HepG2 (cell line): ENCODE measurements around the gene SLC6A8. TPM values are rescaled to one million over a fixed set of nuclear protein-coding genes. Genes with fewer than 3 reads are reported as not detected.
A peak's percentile ranks its signal among the peaks of the same experiment; 100 is the strongest.

Experiments used
- BORCS8-MEF2B ChIP-seq: sonication (generic); formaldehyde crosslinking; IDR thresholded peaks from 2 replicates; pipeline ENCODE4 v1.8.0; 2022; ENCODE audit warnings: mild to moderate bottlenecking, missing genetic modification reagents
- BRD4 ChIP-seq: sonication (generic); formaldehyde crosslinking; IDR thresholded peaks from 2 replicates; pipeline ENCODE4 v1.4.0; 2020; ENCODE audit warnings: missing genetic modification reagents
- CCDC6 ChIP-seq: sonication (generic); formaldehyde crosslinking; IDR thresholded peaks from 2 replicates; pipeline ENCODE4 v1.8.1; 2022; ENCODE audit warnings: mild to moderate bottlenecking, missing genetic modification reagents, moderate library complexity
- CREBL2 ChIP-seq: sonication (generic); formaldehyde crosslinking; IDR thresholded peaks from 2 replicates; pipeline ENCODE4 v1.8.1; 2023; ENCODE audit warnings: missing genetic modification reagents, mild to moderate bottlenecking, borderline replicate concordance
- HNF1B ChIP-seq: sonication (generic); formaldehyde crosslinking; IDR thresholded peaks from 2 replicates; pipeline ENCODE4 v1.5.1; 2020; ENCODE audit warnings: mild to moderate bottlenecking, moderate library complexity, missing genetic modification reagents
- HNF4A ChIP-seq: sonication (generic); formaldehyde crosslinking; IDR thresholded peaks from 2 replicates; pipeline ENCODE4 v1.4.0; 2020; ENCODE audit warnings: missing genetic modification reagents
- MAFK ChIP-seq, 2 experiments: IDR thresholded peaks in 1 of 2; conservative IDR thresholded peaks in 1 of 2; 2 replicates each; pipeline ENCODE4 v1.6.1; 2011; ENCODE audit warnings: improper control_type of control experiment in 2 of 2, low read length in 2 of 2
- MTA3 ChIP-seq: sonication (generic); formaldehyde crosslinking; IDR thresholded peaks from 2 replicates; pipeline ENCODE4 v1.4.0; 2020; ENCODE audit warnings: missing genetic modification reagents
- RBFOX2 ChIP-seq: fragments of 200-400 bp; formaldehyde crosslinking; IDR thresholded peaks from 2 replicates; pipeline ENCODE4 v1.6.1; 2017; ENCODE audit warnings: low read depth, mild to moderate bottlenecking, low read length
- SIX4 ChIP-seq: sonication (generic); formaldehyde crosslinking; IDR thresholded peaks from 2 replicates; pipeline ENCODE4 v1.4.0; 2020; ENCODE audit warnings: missing genetic modification reagents
- STAT6 ChIP-seq: sonication (generic); formaldehyde crosslinking; IDR thresholded peaks from 2 replicates; pipeline ENCODE4 v1.4.0; 2020; ENCODE audit warnings: missing genetic modification reagents, mild to moderate bottlenecking, borderline replicate concordance
- YEATS2 ChIP-seq: sonication (generic); formaldehyde crosslinking; IDR thresholded peaks from 2 replicates; pipeline ENCODE4 v1.4.0; 2020; ENCODE audit warnings: missing genetic modification reagents, borderline replicate concordance
- ZBTB44 ChIP-seq: sonication (generic); formaldehyde crosslinking; IDR thresholded peaks from 2 replicates; pipeline ENCODE4 v1.4.0; 2020; ENCODE audit warnings: missing genetic modification reagents
- ZC3H4 ChIP-seq: sonication (generic); formaldehyde crosslinking; IDR thresholded peaks from 2 replicates; pipeline ENCODE4 v1.4.0; 2020; ENCODE audit warnings: missing genetic modification reagents, borderline replicate concordance
- ZNF567 ChIP-seq: sonication (generic); formaldehyde crosslinking; IDR thresholded peaks from 2 replicates; pipeline ENCODE4 v1.8.1; 2023; ENCODE audit warnings: mild to moderate bottlenecking, missing genetic modification reagents, borderline replicate concordance
- ZNF687 ChIP-seq: sonication (generic); formaldehyde crosslinking; IDR thresholded peaks from 2 replicates; pipeline ENCODE4 v1.5.1; 2020; ENCODE audit warnings: mild to moderate bottlenecking, missing genetic modification reagents, moderate library complexity
- ZNF816 ChIP-seq: sonication (generic); formaldehyde crosslinking; IDR thresholded peaks from 2 replicates; pipeline ENCODE4 v1.8.0; 2022; ENCODE audit warnings: missing genetic modification reagents, mild to moderate bottlenecking, borderline replicate concordance
- ZSCAN20 ChIP-seq: sonication (generic); formaldehyde crosslinking; IDR thresholded peaks from 2 replicates; pipeline ENCODE4 v1.4.0; 2020; ENCODE audit warnings: missing genetic modification reagents, mild to moderate bottlenecking, borderline replicate concordance
- polyA plus RNA-seq, 8 experiments: library from polyadenylated mRNA; depleted of rRNA in 3 of 8; stranded (reverse) in 7 of 8; unstranded in 1 of 8; fragments of >200 nt; fragmentation: Illumina TruSeq in 4 of 8; extraction: Trizol in 4 of 8; gene quantifications; 2 replicates each; pipeline versions ENCODE4 v1.2.1 to v1.2.3, GENCODE V29; 2011 to 2016; ENCODE audit warnings: low read depth in 4 of 8, missing spikeins in 1 of 8, mixed read lengths in 1 of 8; ENCODE audit not compliant: insufficient read depth in 1 of 8
- total RNA-seq, 5 experiments: library from RNA; depleted of rRNA; stranded (reverse); fragments of >200 nt; fragmentation: Illumina TruSeq; extraction: Trizol; gene quantifications; 2 replicates each; pipeline ENCODE4 v1.2.3, GENCODE V29; 2016; ENCODE audit warnings: low read depth in 1 of 5

SLC6A8 gene
- total and polyA plus RNA-seq, 2 of the 13 experiments (the other 11 are each of a cell fraction or from before 2014, with no cell fraction given) = 13.9 to 176 TPM

- TF ChIP-seq HNF1B (CRISPR knock-in tag) = no peak
- no peak for TF ChIP-seq ZSCAN20 (CRISPR knock-in tag)
- no peak for TF ChIP-seq SIX4
- TF ChIP-seq BRD4 (CRISPR knock-in tag) = 0 out of 2 replicates have a peak, but pooled peaks have one; percentile 14
- TF ChIP-seq STAT6 (CRISPR knock-in tag) = no peak
- TF ChIP-seq MAFK (conservative IDR thresholded peaks at IDR 0.05 in 1 of 2, IDR thresholded peaks at IDR 0.05 in 1 of 2; ENCODE audit: low read length in 2 of 2) = no peak
- TF ChIP-seq CCDC6 (CRISPR knock-in tag) = no peak
- TF ChIP-seq ZNF567 = no peak
- TF ChIP-seq MTA3 = no peak
- TF ChIP-seq RBFOX2 = peak; percentile 73
- peak; percentile 99 for TF ChIP-seq ZNF687 (CRISPR knock-in tag)
- TF ChIP-seq ZBTB44 = no peak
- TF ChIP-seq ZNF816 (CRISPR knock-in tag) = no peak
- TF ChIP-seq CREBL2 (CRISPR knock-in tag) = no peak
- TF ChIP-seq YEATS2 = peak; percentile 25; the same call in 1 of the 2 replicates
- peak; percentile 44 for TF ChIP-seq HNF4A (CRISPR knock-in tag)
- TF ChIP-seq BORCS8-MEF2B (CRISPR knock-in tag) = peak; percentile 56; the same call in 1 of the 2 replicates
- TF ChIP-seq ZC3H4 = no peak
Observed at GRCh38 chrX:153723351-153724251, 35.9 kb downstream of the SLC6A8 start (continued).
